CD1c-positive myeloid dendritic cell (primary cell): Measurements from ENCODE around the gene IL17RA.

Experiments used
- DNase-seq: peaks from one replicate; pipeline ENCODE4 v3.0.0-alpha.2; 2016; ENCODE audit errors: extremely low spot score

Gene IL17RA

DNA sequence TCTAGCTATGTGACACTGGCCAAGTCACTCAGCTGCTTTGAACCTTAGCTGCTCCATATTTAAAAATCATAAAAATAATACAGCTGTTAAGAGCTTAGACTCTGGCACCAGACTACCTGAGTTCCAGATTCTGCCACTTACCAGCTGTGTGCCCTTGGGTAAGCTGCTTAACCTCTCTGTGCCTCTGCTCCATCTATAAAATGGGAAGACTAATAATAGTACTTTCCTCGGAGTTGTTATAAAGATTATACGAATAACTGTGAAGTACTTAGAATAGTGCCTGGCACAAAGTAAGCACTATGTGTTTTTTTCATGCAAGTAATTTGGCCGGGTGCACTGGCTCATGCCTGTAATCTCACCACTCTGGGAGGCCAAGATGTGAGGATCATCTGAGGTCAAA lies 72.9 kb downstream of the IL17RA start:
- DNase-seq = no peak

GRCh38 chr22:17158176-17158567 lies 73.4 kb downstream of the IL17RA start:
- no peak for DNase-seq

- DNase-seq = peak; percentile 93
These were observed 74.0 kb downstream of the IL17RA start, which contains the start of gene HDHD5 for GRCh38 chr22:17158568-17159503. Gene HDHD5 (minus strand): TSS chr22:17159277. CDS start chr22:17159251, 26 bp downstream.

- peak; percentile 50 for DNase-seq
These were observed 74.7 kb downstream of the IL17RA start for GRCh38 chr22:17159504-17159951.

GRCh38 chr22:17161991-17162390 lies 77.2 kb downstream of the IL17RA start:
- no peak for DNase-seq

GRCh38 chr22:17162731-17163130 lies 77.9 kb downstream of the IL17RA start:
- no peak for DNase-seq

GRCh38 chr22:17164392-17165024 lies 79.7 kb downstream of the IL17RA start:
- peak; percentile 21 for DNase-seq
